C1 segment of cervical spinal cord (tissue), 14 donors: Measurements from ENCODE around the gene ZNF512B.
"Not testable (repeated sequence)": the region's sequence is repeated elsewhere in the genome, so short reads cannot be mapped to it uniquely, and the experiment has no call there.

ENCODE experiments used
- DNase-seq, 14 donors: peaks; one replicate each; lab custom pipeline; 2025; lab: John Stamatoyannopoulos, UW

The ZNF512B gene

DNA sequence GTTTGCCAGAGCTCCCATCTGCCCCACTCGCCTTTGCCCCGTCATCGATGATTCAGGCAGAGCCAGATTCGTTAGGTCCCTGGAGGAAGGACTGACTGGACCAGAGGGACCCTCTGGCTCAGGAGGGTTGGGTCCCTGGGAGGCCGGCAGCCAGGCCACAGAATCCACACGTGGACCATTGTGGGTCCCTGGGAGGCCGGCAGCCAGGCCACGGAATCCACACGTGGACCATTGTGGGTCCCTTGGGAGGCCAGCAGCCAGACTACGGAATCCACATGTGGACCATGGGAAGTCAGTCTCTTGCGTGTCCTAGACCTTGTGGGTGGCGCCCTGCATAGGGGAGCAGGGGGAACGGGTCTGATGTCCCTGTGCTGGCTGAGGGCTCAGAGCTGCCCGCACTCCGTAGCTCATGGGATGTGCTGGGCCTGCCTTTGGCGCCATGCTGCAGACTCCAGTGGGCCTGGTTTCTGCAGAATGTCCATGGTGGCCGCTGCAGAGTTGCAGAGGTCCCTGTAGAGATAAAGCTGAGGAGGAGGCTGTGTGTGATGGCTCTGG, 37.0 kb downstream of the ZNF512B start:
- no peak for DNase-seq

GRCh38 chr20:63931735-63932134, 38.0 kb downstream of the ZNF512B start:
- no peak for DNase-seq

DNA sequence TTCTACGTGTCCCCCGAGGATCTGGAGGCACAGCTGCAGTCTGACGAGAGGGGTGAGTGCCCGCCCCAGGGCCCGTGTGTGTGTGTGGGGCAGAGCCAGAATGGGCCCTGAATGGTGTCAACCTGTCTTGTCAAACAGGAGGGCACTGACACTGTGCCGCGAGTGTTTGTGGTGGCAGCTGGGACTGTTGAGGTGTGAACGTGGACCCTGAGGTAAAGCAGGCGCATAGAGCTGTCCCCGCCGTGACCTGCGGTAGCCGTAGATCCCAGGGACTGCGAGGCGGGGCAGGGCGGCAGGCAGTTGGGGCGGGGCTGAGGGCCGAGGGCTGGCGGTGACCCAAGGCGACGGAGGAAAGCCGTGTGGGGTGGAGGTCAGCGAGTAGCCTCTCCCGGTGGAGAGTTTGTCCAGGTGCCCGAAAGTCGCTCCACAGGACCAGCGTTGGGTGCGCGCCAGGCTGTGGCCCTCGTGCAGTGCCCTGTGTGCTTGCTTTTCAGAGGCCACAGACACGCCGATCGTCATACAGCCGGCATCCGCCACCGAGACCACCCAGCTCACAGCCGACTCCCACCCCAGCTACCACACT, 38.7 kb downstream of the ZNF512B start:
- no peak for DNase-seq

GRCh38 chr20:63929473-63929883, 40.3 kb downstream of the ZNF512B start:
- DNase-seq, result not testable (repeated sequence)

DNA sequence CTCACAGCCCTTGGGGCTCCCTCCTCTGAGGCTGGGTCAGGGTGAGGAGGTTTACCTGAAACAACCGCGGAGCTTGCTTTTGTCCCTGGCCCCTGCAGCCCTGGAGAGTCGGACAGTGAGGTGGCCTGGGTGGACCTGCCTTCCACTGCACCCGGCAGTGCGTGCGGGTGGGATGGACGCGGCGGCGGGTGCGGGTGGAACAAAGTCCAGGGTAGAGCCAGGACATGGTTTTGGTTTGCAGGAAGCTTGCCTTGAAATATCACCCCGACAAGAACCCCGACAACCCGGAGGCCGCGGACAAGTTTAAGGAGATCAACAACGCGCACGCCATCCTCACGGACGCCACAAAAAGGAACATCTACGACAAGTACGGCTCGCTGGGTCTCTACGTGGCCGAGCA, 40.7 kb downstream of the ZNF512B start:
- DNase-seq, result no peak

- DNase-seq, result no peak
These were observed 43.4 kb downstream of the ZNF512B start for GRCh38 chr20:63926298-63926697.

- DNase-seq, result no peak
These were observed 45.5 kb downstream of the ZNF512B start for GRCh38 chr20:63924241-63924640.

DNA sequence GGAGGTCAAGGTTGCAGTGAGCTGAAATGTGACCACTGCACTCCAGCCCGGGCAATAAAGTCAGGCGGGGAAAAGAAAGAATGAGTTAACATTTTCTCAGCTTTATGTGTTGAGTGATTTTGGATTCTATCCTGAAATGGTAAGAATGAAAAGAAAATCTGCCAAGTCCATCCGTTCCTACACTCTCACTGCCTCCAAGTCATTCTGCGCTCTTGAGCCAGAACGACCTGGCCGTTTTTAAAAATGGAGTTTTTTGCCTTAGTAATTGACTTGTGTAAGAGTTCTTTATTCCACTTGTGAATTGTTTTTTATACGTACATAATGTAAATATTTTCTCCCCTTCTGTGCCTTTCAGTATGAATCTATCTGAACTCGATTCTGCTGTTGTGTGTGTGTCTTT, 46.1 kb downstream of the ZNF512B start:
- no peak for DNase-seq

DNA sequence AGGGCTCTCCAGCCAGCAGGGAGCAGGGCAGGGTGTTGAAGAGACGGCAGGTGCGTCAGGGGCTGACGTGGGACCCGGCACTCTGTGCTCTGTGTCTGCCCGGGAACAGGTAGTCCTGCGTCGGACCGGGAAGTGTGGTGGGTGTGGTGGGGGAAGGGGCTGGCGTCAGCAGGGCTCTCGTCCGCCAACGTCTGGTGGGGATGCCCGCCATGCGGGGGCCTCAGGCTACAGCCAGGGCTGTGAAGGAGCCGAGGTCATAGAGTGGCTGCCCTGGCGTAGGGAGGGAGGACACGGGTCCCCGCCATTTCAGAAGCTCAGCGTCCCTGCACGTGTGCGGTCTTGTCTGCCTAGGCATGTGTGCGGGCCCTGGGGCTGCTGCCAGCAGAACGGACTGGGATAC, 49.5 kb downstream of the ZNF512B start:
- no peak for DNase-seq

DNA sequence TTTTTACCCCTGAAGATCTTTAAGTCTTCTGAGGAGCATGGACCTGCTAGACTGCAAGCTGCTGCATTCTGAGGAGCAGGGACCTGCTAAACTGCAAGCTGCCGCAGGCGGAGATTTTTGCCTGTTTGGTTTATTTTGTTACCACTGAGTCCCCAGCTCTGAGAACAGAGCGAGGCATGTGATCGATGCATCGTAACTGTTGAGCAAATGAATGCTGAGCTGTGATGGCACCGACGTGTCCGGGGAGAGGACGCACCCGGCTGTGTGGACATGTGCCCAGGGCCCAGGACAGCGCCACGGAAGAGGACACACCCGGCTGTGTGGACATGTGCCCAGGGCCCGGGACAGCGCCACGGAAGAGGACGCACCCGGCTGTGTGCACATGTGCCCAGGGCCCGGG, 50.6 kb downstream of the ZNF512B start:
- no peak for DNase-seq

DNA sequence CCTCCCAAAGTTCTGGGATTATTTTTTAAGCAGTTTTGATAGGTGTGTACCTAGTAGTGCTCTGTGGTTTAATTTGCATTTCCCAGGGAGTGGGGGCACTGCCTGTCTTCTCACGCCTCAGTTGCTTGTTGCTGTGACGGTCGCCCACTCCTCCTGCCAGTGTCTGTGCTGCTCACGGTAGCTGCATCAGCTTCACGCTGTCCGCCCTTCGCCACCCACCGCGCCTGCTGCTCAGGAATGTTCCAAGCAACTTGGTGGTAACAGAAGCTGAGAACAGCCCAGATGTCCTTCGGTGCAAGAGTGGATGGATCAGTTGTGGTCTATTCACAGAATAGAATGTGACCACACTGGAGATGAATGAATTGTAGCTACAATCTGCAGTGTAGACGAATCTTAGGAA, 51.9 kb downstream of the ZNF512B start:
- DNase-seq, result no peak

GRCh38 chr20:63916371-63916939, 53.3 kb downstream of the ZNF512B start:
- DNase-seq, result not testable (repeated sequence)

DNA sequence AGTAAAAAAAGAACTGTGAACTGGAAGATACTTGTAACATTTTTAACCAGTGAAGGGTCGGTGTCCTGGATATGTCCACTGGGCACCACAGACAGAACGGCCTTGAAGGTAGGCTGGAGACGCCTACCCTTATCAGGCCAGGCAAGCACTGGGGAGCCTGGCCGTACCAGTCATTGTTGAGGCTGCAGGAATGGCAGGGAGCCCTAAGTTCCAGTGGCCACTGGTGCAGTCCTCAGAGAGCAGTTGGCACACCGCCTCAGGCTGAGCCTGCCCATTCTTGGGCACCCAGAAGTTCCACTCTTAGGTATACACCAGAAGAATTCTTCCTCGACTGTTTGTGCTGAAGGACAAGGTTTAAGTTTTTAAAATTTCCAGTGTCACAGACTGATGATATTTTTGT, 54.3 kb downstream of the ZNF512B start:
- peak in 8 of 14 donors; percentile 4 to 46 (median 24) for DNase-seq

DNA sequence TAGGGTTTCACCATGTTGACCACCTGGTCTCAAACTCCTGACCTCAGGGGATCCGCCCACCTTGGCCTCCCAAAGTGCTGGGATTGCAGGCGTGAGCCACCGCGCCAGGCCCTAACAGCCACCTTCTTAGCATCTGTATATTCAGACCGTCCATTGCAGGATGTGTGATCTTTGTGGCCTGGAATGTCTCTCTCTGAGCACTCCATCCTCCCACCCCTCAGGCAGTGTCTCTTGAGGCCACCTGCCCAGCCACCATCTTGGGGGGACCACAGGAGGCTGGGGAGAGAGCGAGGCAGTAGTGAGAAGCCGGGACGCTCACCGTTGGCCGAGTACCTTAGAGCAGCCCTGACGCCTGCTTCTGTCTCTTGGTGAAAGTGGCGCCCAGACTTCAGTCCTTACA, 56.0 kb downstream of the ZNF512B start:
- DNase-seq, result no peak

DNA sequence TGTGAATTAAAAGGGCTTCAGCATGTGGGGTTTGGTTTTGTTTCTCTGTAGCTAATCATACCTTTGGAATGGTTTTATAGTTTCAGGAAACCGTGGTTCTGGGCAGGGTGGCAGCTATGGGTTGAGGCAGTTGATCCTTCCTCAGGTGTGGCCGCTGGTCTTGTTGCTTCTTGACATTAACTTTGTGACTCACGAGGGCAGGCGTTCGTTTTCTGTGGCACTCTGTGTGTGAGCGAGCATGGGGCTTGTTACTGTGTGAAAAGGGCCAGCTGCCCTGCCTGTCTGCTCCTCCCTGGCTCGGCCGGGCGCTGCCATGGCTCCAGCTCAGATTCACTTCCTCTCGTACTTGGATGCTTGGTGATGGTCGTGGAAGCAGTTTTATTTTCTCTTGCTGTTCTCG, 58.6 kb downstream of the ZNF512B start:
- DNase-seq, result peak in 10 of 14 donors; percentile 18 to 61 (median 32)

DNA sequence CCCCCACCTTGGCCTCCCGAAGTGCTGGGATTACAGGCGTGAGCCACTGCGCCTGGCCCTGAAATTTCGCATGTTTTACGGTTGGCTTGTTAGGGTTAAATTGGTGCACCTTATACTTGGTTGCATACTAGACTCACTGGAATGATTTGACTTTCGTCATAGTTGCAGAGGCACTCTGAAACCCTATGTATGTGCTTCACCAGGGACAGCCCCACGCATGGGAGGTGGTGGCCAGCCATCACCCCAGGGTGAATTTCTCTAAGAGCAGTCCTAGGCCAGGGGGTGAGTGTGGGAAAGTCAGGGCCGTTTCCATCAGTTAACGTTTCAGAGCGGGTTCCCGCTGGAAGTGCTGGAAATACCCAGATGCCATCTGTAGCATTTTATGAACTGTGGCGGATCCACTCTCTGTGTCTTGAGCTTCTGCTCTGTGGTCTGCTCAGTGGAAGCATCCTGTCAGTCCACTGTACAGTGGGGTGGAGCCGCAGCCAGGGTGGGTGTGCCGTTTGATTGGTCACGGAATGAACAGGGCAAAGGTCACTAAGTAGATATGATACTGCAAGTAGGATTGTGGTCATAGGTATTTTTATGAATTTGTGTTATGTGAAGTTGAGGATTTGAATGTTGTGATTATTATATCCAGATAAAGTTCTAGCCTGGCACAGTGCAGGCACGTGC, 61.6 kb downstream of the ZNF512B start:
- no peak for DNase-seq
